GM23338 (cell line): Measurements from ENCODE around the gene KAT2B. TPM values are rescaled to one million over a fixed set of nuclear protein-coding genes. Genes with fewer than 3 reads are reported as not detected.

Experiments used
- ATAC-seq: fragments of 200-7000 bp; cut with Tn5 transposase; 3 replicates; pipeline ENCODE4 v1.9.1; 2020
- DNase-seq: peaks from one replicate; pipeline ENCODE4 v3.0.0-alpha.2; 2015; ENCODE audit warnings: low spot score
- H2AFZ ChIP-seq: fragments of 200-600 bp; sonication (generic); 2 replicates; pipeline ENCODE4 v1.8.0; 2016; ENCODE audit warnings: antibody characterized with exemption, mild to moderate bottlenecking, moderate library complexity
- H3F3A ChIP-seq: fragments of 200-600 bp; sonication (generic); replicated peaks from 2 replicates; pipeline ENCODE4 v1.8.0; 2017; ENCODE audit warnings: antibody characterized with exemption, mixed run types, low read depth
- H3K27ac ChIP-seq: fragments of 200-600 bp; sonication (generic); 2 replicates; pipeline ENCODE4 v1.6.1; 2016; ENCODE audit warnings: low read depth
- H3K27me3 ChIP-seq: fragments of 200-600 bp; sonication (generic); 2 replicates; pipeline ENCODE4 v1.8.0; 2016; ENCODE audit warnings: mild to moderate bottlenecking, mixed run types, moderate library complexity; ENCODE audit not compliant: insufficient read depth
- H3K36me3 ChIP-seq: fragments of 200-600 bp; sonication (generic); 2 replicates; pipeline ENCODE4 v1.8.0; 2016; ENCODE audit warnings: mild to moderate bottlenecking; ENCODE audit not compliant: insufficient read depth
- H3K4me1 ChIP-seq: fragments of 200-600 bp; sonication (generic); 2 replicates; pipeline ENCODE4 v1.8.0; 2016; ENCODE audit warnings: mild to moderate bottlenecking, moderate library complexity; ENCODE audit not compliant: insufficient read depth
- H3K4me2 ChIP-seq: fragments of 200-600 bp; sonication (generic); 2 replicates; pipeline ENCODE4 v1.7.1; 2017; ENCODE audit warnings: mixed run types
- H3K4me3 ChIP-seq: fragments of 200-600 bp; sonication (generic); 2 replicates; pipeline ENCODE4 v1.6.1; 2016; ENCODE audit warnings: mixed run types
- H3K79me2 ChIP-seq: fragments of 200-600 bp; sonication (generic); replicated peaks from 2 replicates; pipeline ENCODE4 v1.8.0; 2017; ENCODE audit warnings: mild to moderate bottlenecking; ENCODE audit not compliant: insufficient read depth
- H3K9me2 ChIP-seq: fragments of 200-600 bp; sonication (generic); 2 replicates; pipeline ENCODE4 v1.8.0; 2017; ENCODE audit not compliant: insufficient read depth
- H4K20me1 ChIP-seq: fragments of 200-600 bp; sonication (generic); replicated peaks from 2 replicates; pipeline ENCODE4 v1.8.0; 2017; ENCODE audit warnings: mild to moderate bottlenecking; ENCODE audit not compliant: insufficient read depth
- H3K27ac Mint-ChIP-seq: 2 replicates; pipeline ENCODE4 v1.8.0; 2020; ENCODE audit warnings: inconsistent platforms, mild to moderate bottlenecking, moderate library complexity, mixed read lengths
- H3K27me3 Mint-ChIP-seq: 3 replicates; pipeline ENCODE4 v1.8.0; 2022; ENCODE audit warnings: low read depth, mild to moderate bottlenecking, moderate library complexity, mixed read lengths, inconsistent platforms; ENCODE audit not compliant: insufficient read depth, poor library complexity
- H3K36me3 Mint-ChIP-seq: 3 replicates; pipeline ENCODE4 v1.8.0; 2021; ENCODE audit warnings: low read depth, mild to moderate bottlenecking, inconsistent platforms, moderate library complexity, mixed read lengths
- H3K4me1 Mint-ChIP-seq: 3 replicates; pipeline ENCODE4 v1.8.0; 2020; ENCODE audit warnings: mild to moderate bottlenecking, inconsistent platforms, mixed read lengths
- H3K4me3 Mint-ChIP-seq: 3 replicates; pipeline ENCODE4 v1.8.0; 2021; ENCODE audit warnings: moderate library complexity, mild to moderate bottlenecking, inconsistent platforms, mixed read lengths
- H3K9me3 Mint-ChIP-seq: 3 replicates; pipeline ENCODE4 v1.8.0; 2020; ENCODE audit warnings: moderate library complexity, mild to moderate bottlenecking, inconsistent platforms, mixed read lengths
- EZH2phosphoT487 ChIP-seq: fragments of 200-600 bp; sonication (generic); IDR thresholded peaks from one replicate; pipeline ENCODE4 v1.8.1; 2018; ENCODE audit warnings: antibody characterized with exemption; ENCODE audit not compliant: unreplicated experiment
- JUNB ChIP-seq: IDR thresholded peaks from one replicate; pipeline ENCODE4 v1.6.1; 2016; ENCODE audit warnings: antibody characterized with exemption; ENCODE audit not compliant: unreplicated experiment
- polyA plus RNA-seq: library from polyadenylated mRNA; unstranded; fragments of >200 nt; fragmentation: Nextera tagmentation; extraction: Ambion mirVana; gene quantifications from 2 replicates; pipeline ENCODE4 v1.2.1, GENCODE V29; 2016
- total RNA-seq: library from RNA; depleted of rRNA; stranded (reverse); fragments of >200 nt; shearing (Covaris generic); gene quantifications from 2 replicates; pipeline ENCODE4 v1.2.3, GENCODE V29; 2014
- TF ChIP-seq, protein P1 (sequence below): IDR thresholded peaks from one replicate; pipeline ENCODE4 v1.6.1; 2018; ENCODE audit warnings: antibody characterized with exemption; ENCODE audit not compliant: unreplicated experiment
- TF ChIP-seq, protein P2 (sequence below): IDR thresholded peaks from 2 replicates; pipeline ENCODE4 v1.6.1; 2016; ENCODE audit warnings: antibody characterized with exemption
- TF ChIP-seq, protein P3 (sequence below), 2 experiments: fragments of 200-600 bp in 1 of 2; sonication (generic) in 1 of 2; conservative IDR thresholded peaks; 2 replicates each; pipeline versions ENCODE4 v1.5.1 to v1.6.1; 2016 to 2017; ENCODE audit warnings: antibody characterized with exemption in 2 of 2, low read depth in 2 of 2, mild to moderate bottlenecking in 2 of 2, moderate library complexity in 1 of 2

Gene KAT2B
- total and polyA plus RNA-seq, 2 experiments from 2014 or later = 1.3 to 4.4 TPM

DNA sequence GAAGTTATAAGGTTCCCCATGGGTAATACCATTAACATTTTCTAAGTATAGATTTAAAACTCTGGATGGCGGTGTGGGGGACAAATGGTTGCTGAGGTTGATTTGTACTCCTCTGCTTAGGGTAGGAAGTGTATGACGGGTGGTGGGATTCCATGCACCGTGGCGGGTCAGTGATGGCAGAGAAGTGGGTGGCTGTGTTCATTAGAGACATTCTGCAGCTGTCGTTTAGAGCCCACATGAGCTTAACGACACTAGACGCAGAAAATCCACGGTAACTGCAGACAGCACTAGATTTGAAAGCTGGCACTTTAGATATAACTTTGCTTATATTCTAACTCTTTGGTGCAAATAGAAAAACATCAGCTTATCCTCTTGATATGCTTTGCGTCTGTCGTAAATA, 108.2 kb downstream of the KAT2B start (continued):
- TF ChIP-seq, protein P1, sequence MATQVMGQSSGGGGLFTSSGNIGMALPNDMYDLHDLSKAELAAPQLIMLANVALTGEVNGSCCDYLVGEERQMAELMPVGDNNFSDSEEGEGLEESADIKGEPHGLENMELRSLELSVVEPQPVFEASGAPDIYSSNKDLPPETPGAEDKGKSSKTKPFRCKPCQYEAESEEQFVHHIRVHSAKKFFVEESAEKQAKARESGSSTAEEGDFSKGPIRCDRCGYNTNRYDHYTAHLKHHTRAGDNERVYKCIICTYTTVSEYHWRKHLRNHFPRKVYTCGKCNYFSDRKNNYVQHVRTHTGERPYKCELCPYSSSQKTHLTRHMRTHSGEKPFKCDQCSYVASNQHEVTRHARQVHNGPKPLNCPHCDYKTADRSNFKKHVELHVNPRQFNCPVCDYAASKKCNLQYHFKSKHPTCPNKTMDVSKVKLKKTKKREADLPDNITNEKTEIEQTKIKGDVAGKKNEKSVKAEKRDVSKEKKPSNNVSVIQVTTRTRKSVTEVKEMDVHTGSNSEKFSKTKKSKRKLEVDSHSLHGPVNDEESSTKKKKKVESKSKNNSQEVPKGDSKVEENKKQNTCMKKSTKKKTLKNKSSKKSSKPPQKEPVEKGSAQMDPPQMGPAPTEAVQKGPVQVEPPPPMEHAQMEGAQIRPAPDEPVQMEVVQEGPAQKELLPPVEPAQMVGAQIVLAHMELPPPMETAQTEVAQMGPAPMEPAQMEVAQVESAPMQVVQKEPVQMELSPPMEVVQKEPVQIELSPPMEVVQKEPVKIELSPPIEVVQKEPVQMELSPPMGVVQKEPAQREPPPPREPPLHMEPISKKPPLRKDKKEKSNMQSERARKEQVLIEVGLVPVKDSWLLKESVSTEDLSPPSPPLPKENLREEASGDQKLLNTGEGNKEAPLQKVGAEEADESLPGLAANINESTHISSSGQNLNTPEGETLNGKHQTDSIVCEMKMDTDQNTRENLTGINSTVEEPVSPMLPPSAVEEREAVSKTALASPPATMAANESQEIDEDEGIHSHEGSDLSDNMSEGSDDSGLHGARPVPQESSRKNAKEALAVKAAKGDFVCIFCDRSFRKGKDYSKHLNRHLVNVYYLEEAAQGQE = no peak
- no peak for TF ChIP-seq JUNB

DNA sequence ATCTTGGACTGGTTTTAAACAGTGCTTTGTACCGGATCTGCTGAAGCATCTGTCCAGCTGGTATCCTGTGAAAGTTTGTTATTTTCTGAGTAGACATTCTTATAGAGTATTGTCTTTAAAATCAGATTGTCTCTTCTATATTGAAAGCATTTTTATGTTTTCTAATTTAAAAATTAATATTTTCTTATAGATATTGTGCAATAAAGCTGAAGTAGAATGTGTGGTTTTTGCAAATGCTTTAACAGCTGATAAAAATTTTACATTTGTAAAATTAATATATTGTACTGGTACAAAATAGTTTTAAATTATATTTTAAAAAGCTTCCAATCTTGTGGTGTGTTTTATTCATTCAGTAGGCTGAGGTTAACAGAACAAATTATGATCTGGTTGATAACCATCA, 113.8 kb downstream of the KAT2B start:
- Histone ChIP-seq H3K27ac (no peak overlapping the region), H3K4me1 (no peaks in the 10 kb centered on the region), H3K9me2 (no peaks in the 10 kb centered on the region), H3K4me3 (no peak overlapping the region), H3K79me2 (no peaks in the 10 kb centered on the region), H2AFZ (no peak overlapping the region), H3K36me3 (peaks cover 8% of the 10 kb centered on the region; the same call in 1 of the 2 replicates), H4K20me1 (no peaks in the 10 kb centered on the region; the same call in 1 of the 2 replicates), H3F3A (no peaks in the 10 kb centered on the region), H3K27me3 (no peaks in the 10 kb centered on the region), H3K4me2 (no peak overlapping the region)
- no peak for TF ChIP-seq EZH2phosphoT487
- TF ChIP-seq, protein P2, sequence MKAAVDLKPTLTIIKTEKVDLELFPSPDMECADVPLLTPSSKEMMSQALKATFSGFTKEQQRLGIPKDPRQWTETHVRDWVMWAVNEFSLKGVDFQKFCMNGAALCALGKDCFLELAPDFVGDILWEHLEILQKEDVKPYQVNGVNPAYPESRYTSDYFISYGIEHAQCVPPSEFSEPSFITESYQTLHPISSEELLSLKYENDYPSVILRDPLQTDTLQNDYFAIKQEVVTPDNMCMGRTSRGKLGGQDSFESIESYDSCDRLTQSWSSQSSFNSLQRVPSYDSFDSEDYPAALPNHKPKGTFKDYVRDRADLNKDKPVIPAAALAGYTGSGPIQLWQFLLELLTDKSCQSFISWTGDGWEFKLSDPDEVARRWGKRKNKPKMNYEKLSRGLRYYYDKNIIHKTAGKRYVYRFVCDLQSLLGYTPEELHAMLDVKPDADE = no peak
- no peak for TF ChIP-seq JUNB
- Mint-ChIP-seq H3K4me3 (no peak overlapping the region), H3K27ac (no peak overlapping the region), H3K36me3 (peaks cover 9% of the 10 kb centered on the region; the same call in 2 of the 3 replicates), H3K27me3 (no peaks in the 10 kb centered on the region), H3K4me1 (no peaks in the 10 kb centered on the region), H3K9me3 (no peaks in the 10 kb centered on the region; the same call in 2 of the 3 replicates)
- DNase-seq (no peak), ATAC-seq (no peak)

DNA sequence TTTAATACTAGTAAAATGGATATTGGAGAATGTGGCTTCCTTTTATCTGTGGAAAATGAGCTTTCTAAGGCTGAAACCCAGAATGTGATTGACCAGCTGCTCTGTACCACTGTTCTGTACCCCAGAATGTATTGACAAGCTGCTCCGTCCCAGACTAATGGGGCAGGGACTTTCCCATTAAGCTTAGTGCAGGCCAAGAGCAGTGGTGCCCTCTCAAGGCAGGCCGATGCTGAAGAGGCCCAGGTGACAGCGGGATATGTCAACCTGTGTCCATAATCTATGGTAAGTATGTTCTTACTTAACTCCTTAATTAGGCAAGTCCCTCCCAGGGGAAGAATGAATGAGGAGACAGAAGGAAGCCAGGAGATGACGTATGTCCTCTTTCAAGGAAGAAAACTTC, 114.7 kb downstream of the KAT2B start:
- H3K36me3 ChIP-seq = peaks cover 16% of the 10 kb centered on the region
- DNase-seq = peak; percentile 40
- H2AFZ ChIP-seq = no peak overlapping the region
- no peaks in the 10 kb centered on the region for H3K27me3 Mint-ChIP-seq
- H3K27ac Mint-ChIP-seq = no peak overlapping the region
- no peaks in the 10 kb centered on the region for H3K27me3 ChIP-seq
- no peaks in the 10 kb centered on the region for H3K4me1 ChIP-seq
- H3K4me2 ChIP-seq = no peak overlapping the region
- no peaks in the 10 kb centered on the region for H3K79me2 ChIP-seq
- H3K36me3 Mint-ChIP-seq = peaks cover 13% of the 10 kb centered on the region
- no peaks in the 10 kb centered on the region; the same call in 2 of the 3 replicates for H3K9me3 Mint-ChIP-seq
- no peaks in the 10 kb centered on the region; the same call in 1 of the 2 replicates for H4K20me1 ChIP-seq
- H3K4me3 ChIP-seq = no peak overlapping the region
- TF ChIP-seq EZH2phosphoT487 = no peak
- TF ChIP-seq, protein P3, sequence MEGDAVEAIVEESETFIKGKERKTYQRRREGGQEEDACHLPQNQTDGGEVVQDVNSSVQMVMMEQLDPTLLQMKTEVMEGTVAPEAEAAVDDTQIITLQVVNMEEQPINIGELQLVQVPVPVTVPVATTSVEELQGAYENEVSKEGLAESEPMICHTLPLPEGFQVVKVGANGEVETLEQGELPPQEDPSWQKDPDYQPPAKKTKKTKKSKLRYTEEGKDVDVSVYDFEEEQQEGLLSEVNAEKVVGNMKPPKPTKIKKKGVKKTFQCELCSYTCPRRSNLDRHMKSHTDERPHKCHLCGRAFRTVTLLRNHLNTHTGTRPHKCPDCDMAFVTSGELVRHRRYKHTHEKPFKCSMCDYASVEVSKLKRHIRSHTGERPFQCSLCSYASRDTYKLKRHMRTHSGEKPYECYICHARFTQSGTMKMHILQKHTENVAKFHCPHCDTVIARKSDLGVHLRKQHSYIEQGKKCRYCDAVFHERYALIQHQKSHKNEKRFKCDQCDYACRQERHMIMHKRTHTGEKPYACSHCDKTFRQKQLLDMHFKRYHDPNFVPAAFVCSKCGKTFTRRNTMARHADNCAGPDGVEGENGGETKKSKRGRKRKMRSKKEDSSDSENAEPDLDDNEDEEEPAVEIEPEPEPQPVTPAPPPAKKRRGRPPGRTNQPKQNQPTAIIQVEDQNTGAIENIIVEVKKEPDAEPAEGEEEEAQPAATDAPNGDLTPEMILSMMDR (conservative IDR thresholded peaks at IDR 0.05; ENCODE audit: low read depth in 2 of 2) = peak; percentile 18 to 72; a peak in 3 of 4 replicates
- no peaks in the 10 kb centered on the region for H3K4me1 Mint-ChIP-seq
- no peaks in the 10 kb centered on the region for H3F3A ChIP-seq
- peak; percentile 82 for ATAC-seq
- H3K9me2 ChIP-seq = no peaks in the 10 kb centered on the region
- H3K4me3 Mint-ChIP-seq = no peak overlapping the region
- no peak overlapping the region for H3K27ac ChIP-seq
